GM19240 (cell line): ENCODE results near the gene DPP10.
"Not testable (repeated sequence)": the region's sequence is repeated elsewhere in the genome, so short reads cannot be mapped to it uniquely, and the experiment has no call there.

Experiments used
- DNase-seq: peaks from one replicate; pipeline ENCODE4 v3.0.0; 2011; ENCODE audit warnings: low spot score; ENCODE audit not compliant: insufficient read length

The DPP10 gene

GRCh38 chr2:114442510-114442909 is at the start of gene DPP10:
DPP10 (plus strand) TSS chr2:114442641.
- no peak for DNase-seq

GRCh38 chr2:114400890-114401289 is 41.6 kb upstream of the DPP10 start:
- DNase-seq, result no peak

- no peak for DNase-seq
Measured at GRCh38 chr2:114405247-114406116, 37.0 kb upstream of the DPP10 start.

GRCh38 chr2:114406347-114406746 is 36.1 kb upstream of the DPP10 start:
- DNase-seq, result no peak

GRCh38 chr2:114407353-114407752 is 35.1 kb upstream of the DPP10 start:
- not testable (repeated sequence) for DNase-seq

GRCh38 chr2:114421781-114422180 is 20.7 kb upstream of the DPP10 start:
- DNase-seq, result no peak

GRCh38 chr2:114424699-114425098 is 17.7 kb upstream of the DPP10 start:
- no peak for DNase-seq

GRCh38 chr2:114426756-114427155 is 15.7 kb upstream of the DPP10 start:
- DNase-seq, result no peak

GRCh38 chr2:114436329-114436728 is 6.1 kb upstream of the DPP10 start:
- no peak for DNase-seq

- no peak for DNase-seq
Measured at GRCh38 chr2:114446571-114446970, 4.1 kb downstream of the DPP10 start.

- DNase-seq, result no peak
Measured at GRCh38 chr2:114450639-114451038, 8.2 kb downstream of the DPP10 start.

- no peak for DNase-seq
Measured at GRCh38 chr2:114456566-114456965, 14.1 kb downstream of the DPP10 start.

- no peak for DNase-seq
Measured at GRCh38 chr2:114457956-114458355, 15.5 kb downstream of the DPP10 start.

- DNase-seq, result no peak
Measured at GRCh38 chr2:114461116-114461515, 18.7 kb downstream of the DPP10 start.

- DNase-seq, result no peak
Measured at GRCh38 chr2:114464961-114465706, 22.7 kb downstream of the DPP10 start.

GRCh38 chr2:114468343-114468742 is 25.9 kb downstream of the DPP10 start:
- DNase-seq, result no peak

GRCh38 chr2:114472246-114472645 is 29.8 kb downstream of the DPP10 start:
- DNase-seq, result no peak

- no peak for DNase-seq
Measured at GRCh38 chr2:114472726-114473125, 30.3 kb downstream of the DPP10 start.

GRCh38 chr2:114488841-114489530 is 46.5 kb downstream of the DPP10 start:
- DNase-seq, result no peak

GRCh38 chr2:114495046-114495445 is 52.6 kb downstream of the DPP10 start:
- no peak for DNase-seq

GRCh38 chr2:114496959-114497358 is 54.5 kb downstream of the DPP10 start:
- no peak for DNase-seq

GRCh38 chr2:114499101-114499500 is 56.7 kb downstream of the DPP10 start:
- DNase-seq, result no peak
